Stomach (tissue), 4 donors: ENCODE results near the gene VIT.

Experiments used
- CTCF ChIP-seq, 7 experiments: fragments of 450-650 bp in 4 of 7; fragments of 200-600 bp in 3 of 7; sonication (generic) in 3 of 7; IDR thresholded peaks; one replicate each; pipeline ENCODE4 v1.5.1; 2016 to 2019; ENCODE audit warnings: antibody characterized with exemption in 7 of 7, control low read depth in 2 of 7, mild to moderate bottlenecking in 1 of 7
- POLR2A ChIP-seq, 4 donors: fragments of 450-650 bp; IDR thresholded peaks; one replicate each; pipeline ENCODE4 v1.6.1; 2016; ENCODE audit warnings: antibody characterized with exemption in 4 of 4, control low read depth in 2 of 4, mild to moderate bottlenecking in 1 of 4, moderate library complexity in 1 of 4
- POLR2AphosphoS5 ChIP-seq, 3 donors: sonication (generic); formaldehyde crosslinking; IDR thresholded peaks; one replicate each; pipeline ENCODE4 v1.6.1; 2016; ENCODE audit warnings: antibody characterized with exemption in 3 of 3

GRCh38 chr2:36792951-36793350 is 96.4 kb downstream of the VIT start:
- TF ChIP-seq CTCF (IDR thresholded peaks at IDR 0.05) (no peak), POLR2A (IDR thresholded peaks at IDR 0.05) (no peak), POLR2AphosphoS5 (IDR thresholded peaks at IDR 0.05) (no peak)
